CD14-positive monocyte (primary cell): ENCODE measurements around the gene DCC. TPM values are rescaled to one million over a fixed set of nuclear protein-coding genes. Genes with fewer than 3 reads are reported as not detected.

Experiments used
- DNase-seq, 3 donors: peaks; one replicate each; pipeline ENCODE4 v3.0.0-alpha.2; 2011 to 2022
- H2AFZ ChIP-seq: 2 replicates; pipeline ENCODE4 v1.6.0; 2012; ENCODE audit warnings: mild to moderate bottlenecking, low read depth, low read length, inconsistent platforms; ENCODE audit not compliant: insufficient read depth, poor library complexity, severe bottlenecking
- H3K27ac ChIP-seq, 2 donors: 1 replicate in 1 of 2; 2 replicates in 1 of 2; pipeline ENCODE4 v1.5.1; 2012 to 2013; ENCODE audit warnings: low read length in 2 of 2, control low read depth in 1 of 2, inconsistent platforms in 1 of 2, low read depth in 1 of 2, mild to moderate bottlenecking in 1 of 2
- H3K27me3 ChIP-seq, 2 donors: one replicate each; pipeline versions ENCODE4 v1.6.0 to v1.6.1; 2011 to 2013; ENCODE audit warnings: low read length in 2 of 2; ENCODE audit not compliant: control insufficient read depth in 2 of 2, insufficient read depth in 2 of 2
- H3K36me3 ChIP-seq, 2 donors: replicated peaks in 1 of 2; 1 replicate in 1 of 2; 2 replicates in 1 of 2; pipeline versions ENCODE4 v1.5.1 to v1.6.1; 2012 to 2013; ENCODE audit warnings: low read length in 2 of 2, control low read depth in 1 of 2, inconsistent platforms in 1 of 2, mild to moderate bottlenecking in 1 of 2; ENCODE audit not compliant: insufficient read depth in 2 of 2, control insufficient read depth in 1 of 2
- H3K4me1 ChIP-seq, 2 donors: 1 replicate in 1 of 2; 2 replicates in 1 of 2; pipeline versions ENCODE4 v1.5.1 to v1.6.1; 2012 to 2013; ENCODE audit warnings: low read length in 2 of 2, control low read depth in 1 of 2, inconsistent platforms in 1 of 2, mild to moderate bottlenecking in 1 of 2, moderate library complexity in 1 of 2; ENCODE audit not compliant: insufficient read depth in 2 of 2, control insufficient read depth in 1 of 2
- H3K4me2 ChIP-seq: replicated peaks from 2 replicates; pipeline ENCODE3; 2012; ENCODE audit warnings: low read length, moderate library complexity, mild to moderate bottlenecking; ENCODE audit not compliant: poor library complexity, severe bottlenecking; ENCODE audit errors: extremely low read depth
- H3K4me3 ChIP-seq, 3 experiments: fragments of 200-600 bp in 1 of 3; sonication (generic) in 1 of 3; replicated peaks in 1 of 3; 1 replicate in 2 of 3; 2 replicates in 1 of 3; pipeline ENCODE4 v1.5.1; 2011 to 2013; ENCODE audit warnings: low read length in 3 of 3, mild to moderate bottlenecking in 3 of 3, control low read depth in 2 of 3, low read depth in 2 of 3, inconsistent platforms in 1 of 3, moderate library complexity in 1 of 3
- H3K79me2 ChIP-seq: 2 replicates; pipeline ENCODE4 v1.6.0; 2012; ENCODE audit warnings: mild to moderate bottlenecking, control low read depth, inconsistent platforms, low read length, moderate library complexity; ENCODE audit not compliant: insufficient read depth
- H3K9ac ChIP-seq: 2 replicates; pipeline ENCODE4 v1.6.0; 2017; ENCODE audit warnings: low read length, mild to moderate bottlenecking; ENCODE audit not compliant: insufficient read depth, poor library complexity, severe bottlenecking
- H3K9me3 ChIP-seq, 2 donors: replicated peaks in 1 of 2; 1 replicate in 1 of 2; 2 replicates in 1 of 2; pipeline versions ENCODE4 v1.5.1 to v1.6.1; 2012 to 2013; ENCODE audit warnings: low read length in 2 of 2, control low read depth in 1 of 2; ENCODE audit not compliant: control insufficient read depth in 1 of 2, insufficient read depth in 1 of 2
- H4K20me1 ChIP-seq: 2 replicates; pipeline ENCODE4 v1.6.0; 2012; ENCODE audit warnings: mild to moderate bottlenecking, low read length, control low read depth, moderate library complexity; ENCODE audit not compliant: insufficient read depth
- H3K27ac Mint-ChIP-seq, 7 donors: one replicate each; pipeline ENCODE4 v1.8.0; 2020; ENCODE audit warnings: mild to moderate bottlenecking in 7 of 7, mixed read lengths in 7 of 7, moderate library complexity in 6 of 7, inconsistent platforms in 2 of 7
- H3K27me3 Mint-ChIP-seq, 3 donors: one replicate each; pipeline ENCODE4 v1.8.0; 2021 to 2022; ENCODE audit warnings: low read depth in 3 of 3, mild to moderate bottlenecking in 3 of 3, mixed read lengths in 3 of 3, moderate library complexity in 3 of 3, inconsistent platforms in 1 of 3
- H3K36me3 Mint-ChIP-seq, 2 donors: one replicate each; pipeline ENCODE4 v1.8.0; 2020; ENCODE audit warnings: mixed read lengths in 2 of 2, inconsistent platforms in 1 of 2, mild to moderate bottlenecking in 1 of 2
- H3K4me1 Mint-ChIP-seq: one replicate; pipeline ENCODE4 v1.8.0; 2020; ENCODE audit warnings: mild to moderate bottlenecking, mixed read lengths
- H3K4me3 Mint-ChIP-seq, 2 donors: one replicate each; pipeline ENCODE4 v1.8.0; 2020; ENCODE audit warnings: mild to moderate bottlenecking in 2 of 2, mixed read lengths in 2 of 2, moderate library complexity in 1 of 2
- H3K9me3 Mint-ChIP-seq, 7 donors: one replicate each; pipeline ENCODE4 v1.8.0; 2020 to 2022; ENCODE audit warnings: mixed read lengths in 7 of 7, mild to moderate bottlenecking in 6 of 7, moderate library complexity in 6 of 7, inconsistent platforms in 2 of 7
- CTCF ChIP-seq: fragments of 200-600 bp; IDR thresholded peaks from one replicate; pipeline ENCODE4 v1.8.0; 2022; ENCODE audit warnings: antibody characterized with exemption, mild to moderate bottlenecking
- WGBS: methylation state at CpG from one replicate; pipeline ENCODE4 v1.1.5; 2013; ENCODE audit warnings: missing lambda C conversion rate; ENCODE audit not compliant: insufficient coverage; 5-methylcytosine and 5-hydroxymethylcytosine counted together
- intact Hi-C, 2 donors: fragments of 100-400 bp; cut with micrococcal nuclease; formaldehyde crosslinking; loops; one replicate each; pipeline versions ENCODE4 v1.15.0 to v1.15.1; 2023
- polyA plus RNA-seq, 3 donors: library from polyadenylated mRNA; depleted of rRNA in 1 of 3; unstranded in 2 of 3; stranded (reverse) in 1 of 3; fragments of 300-500 nt in 2 of 3; fragments of >200 nt in 1 of 3; fragmentation: Illumina TruSeq in 2 of 3; gene quantifications; 1 replicate in 2 of 3; 2 replicates in 1 of 3; pipeline ENCODE4 v1.2.3, GENCODE V29; 2012 to 2021

The DCC gene
- polyA plus RNA-seq, 3 donors = not detected

- TF ChIP-seq CTCF = no peak
- no peaks in the 10 kb centered on the region for H3K27me3 Mint-ChIP-seq
- no peak overlapping the region for H2AFZ ChIP-seq
- H3K79me2 ChIP-seq = no peaks in the 10 kb centered on the region
- no peak overlapping the region for H3K4me3 Mint-ChIP-seq
- no peaks in the 10 kb centered on the region for H3K36me3 Mint-ChIP-seq
- no peaks in the 10 kb centered on the region for H3K27me3 ChIP-seq
- H3K9me3 Mint-ChIP-seq = peaks cover 0 to 3% (median 0%) of the 10 kb centered on the region in 7 donors
- H3K36me3 ChIP-seq = no peaks in the 10 kb centered on the region
- H3K4me1 Mint-ChIP-seq = no peaks in the 10 kb centered on the region
- H3K4me2 ChIP-seq = no peak overlapping the region
- no peak overlapping the region for H3K4me3 ChIP-seq
- H3K27ac ChIP-seq = no peak overlapping the region
- no peaks in the 10 kb centered on the region for H3K9me3 ChIP-seq
- 65% methylated on average over 3 of the region's 5 CpGs for WGBS
- intact Hi-C loops = no loop called here
- H3K4me1 ChIP-seq = no peaks in the 10 kb centered on the region
- H3K27ac Mint-ChIP-seq = no peak overlapping the region
- no peak overlapping the region for H3K9ac ChIP-seq
- no peak for DNase-seq
- H4K20me1 ChIP-seq = no peaks in the 10 kb centered on the region
These were observed 55.3 kb downstream of the DCC start for GRCh38 chr18:52395146-52395852.

- Mint-ChIP-seq H3K4me1 (no peaks in the 10 kb centered on the region), H3K27me3 (no peaks in the 10 kb centered on the region), H3K9me3 (peaks cover 0 to 1% (median 0%) of the 10 kb centered on the region in 7 donors), H3K4me3 (no peak overlapping the region), H3K27ac (no peak overlapping the region), H3K36me3 (no peaks in the 10 kb centered on the region)
- no peaks in the 10 kb centered on the region for H4K20me1 ChIP-seq
- no peak overlapping the region for H3K9ac ChIP-seq
- TF ChIP-seq CTCF = no peak
- H3K27ac ChIP-seq = no peak overlapping the region
- H3K27me3 ChIP-seq = no peaks in the 10 kb centered on the region
- H3K4me3 ChIP-seq = no peak overlapping the region
- H2AFZ ChIP-seq = no peak overlapping the region
- H3K36me3 ChIP-seq = no peaks in the 10 kb centered on the region
- H3K9me3 ChIP-seq = no peaks in the 10 kb centered on the region
- 100% methylated on average over 1 of the region's 1 CpG for WGBS
- no peak overlapping the region for H3K4me2 ChIP-seq
- no peaks in the 10 kb centered on the region for H3K4me1 ChIP-seq
- DNase-seq = no peak
- H3K79me2 ChIP-seq = no peaks in the 10 kb centered on the region
- intact Hi-C loops = no loop called here
These were observed 61.2 kb downstream of the DCC start for GRCh38 chr18:52401236-52401635.
